Ishikawa (cell line): Measurements from ENCODE around the gene HTR2B.

ENCODE experiments used
- CEBPB ChIP-seq: IDR thresholded peaks from 2 replicates; pipeline ENCODE4 v1.6.1; 2012
- EGR1 ChIP-seq: IDR thresholded peaks from 2 replicates; pipeline ENCODE4 v1.6.1; 2012
- FOXM1 ChIP-seq: IDR thresholded peaks from 2 replicates; pipeline ENCODE4 v1.6.1; 2012; ENCODE audit warnings: low read depth, borderline replicate concordance
- MAX ChIP-seq: IDR thresholded peaks from 2 replicates; pipeline ENCODE4 v1.6.1; 2012
- NFIC ChIP-seq: IDR thresholded peaks from 2 replicates; pipeline ENCODE4 v1.6.1; 2012
- RAD21 ChIP-seq: IDR thresholded peaks from 2 replicates; pipeline ENCODE4 v1.6.1; 2012; ENCODE audit warnings: low read depth
- REST ChIP-seq: IDR thresholded peaks from 2 replicates; pipeline ENCODE4 v1.6.1; 2012; ENCODE audit warnings: low read depth, mild to moderate bottlenecking
- TAF1 ChIP-seq: IDR thresholded peaks from 2 replicates; pipeline ENCODE4 v1.6.1; 2012; ENCODE audit warnings: low read depth, mild to moderate bottlenecking
- TCF12 ChIP-seq: IDR thresholded peaks from 2 replicates; pipeline ENCODE4 v1.6.1; 2012; ENCODE audit warnings: low read depth
- TEAD4 ChIP-seq: IDR thresholded peaks from 2 replicates; pipeline ENCODE4 v1.6.1; 2012
- YY1 ChIP-seq: IDR thresholded peaks from 2 replicates; pipeline ENCODE4 v1.6.1; 2012; ENCODE audit warnings: low read depth

- no peak for TF ChIP-seq RAD21
- no peak for TF ChIP-seq YY1
- TF ChIP-seq MAX, result no peak
- TF ChIP-seq TCF12, result no peak
- no peak for TF ChIP-seq EGR1
- no peak for TF ChIP-seq REST
- no peak for TF ChIP-seq TEAD4
- TF ChIP-seq CEBPB, result no peak
- no peak for TF ChIP-seq TAF1
- TF ChIP-seq NFIC, result no peak
- no peak for TF ChIP-seq FOXM1
Measured at GRCh38 chr2:231059756-231060155, 65.1 kb downstream of the HTR2B start.
